Esophagus squamous epithelium (tissue), 4 donors: ENCODE data around the gene BIRC6.
"Not testable (repeated sequence)": the region's sequence is repeated elsewhere in the genome, so short reads cannot be mapped to it uniquely, and the experiment has no call there.

Experiments
- CTCF ChIP-seq, 6 experiments: fragments of 450-650 bp in 4 of 6; fragments of 200-600 bp in 2 of 6; sonication (generic) in 2 of 6; IDR thresholded peaks; one replicate each; pipeline ENCODE4 v1.5.1; 2016 to 2019; ENCODE audit warnings: antibody characterized with exemption in 6 of 6, mild to moderate bottlenecking in 4 of 6, moderate library complexity in 4 of 6
- POLR2A ChIP-seq, 4 donors: fragments of 450-650 bp; IDR thresholded peaks; one replicate each; pipeline ENCODE4 v1.6.1; 2017; ENCODE audit warnings: antibody characterized with exemption in 4 of 4, mild to moderate bottlenecking in 4 of 4, moderate library complexity in 3 of 4

GRCh38 chr2:32365679-32366078 lies 8.9 kb downstream of the BIRC6 start:
- not testable (repeated sequence) for TF ChIP-seq CTCF, POLR2A (IDR thresholded peaks at IDR 0.05)
